Measurements from ENCODE around the gene NR4A1.

Gene NR4A1

GRCh38 chr12:52042706-52043385 is 8.4 kb upstream of the NR4A1 start:
- DNase-seq, result no peak

- DNase-seq, result no peak
Measured at GRCh38 chr12:52043386-52044212, 7.6 kb upstream of the NR4A1 start.

- no peak for DNase-seq
Measured at GRCh38 chr12:52044292-52044983, 6.8 kb upstream of the NR4A1 start.

GRCh38 chr12:52045794-52046199 is 5.4 kb upstream of the NR4A1 start:
- no peak for DNase-seq

GRCh38 chr12:52046859-52047258 is 4.4 kb upstream of the NR4A1 start:
- DNase-seq, result no peak

GRCh38 chr12:52049286-52049685 is 2.0 kb upstream of the NR4A1 start:
- DNase-seq, result no peak

GRCh38 chr12:52049688-52050087 is 1.6 kb upstream of the NR4A1 start:
- no peak for DNase-seq

GRCh38 chr12:52050116-52050757 is 1.0 kb upstream of the NR4A1 start:
- peak in 3 of 6 experiments; percentile 44 to 57 (median 48) for DNase-seq

GRCh38 chr12:52052468-52053186 is 1.4 kb downstream of the NR4A1 start:
- DNase-seq, result peak in 5 of 6 experiments; percentile 28 to 65 (median 39)

GRCh38 chr12:52053536-52054209 is 2.4 kb downstream of the NR4A1 start:
- no peak for DNase-seq

GRCh38 chr12:52054231-52054832 is 3.1 kb downstream of the NR4A1 start:
- DNase-seq, result no peak

GRCh38 chr12:52054833-52055730 is 3.8 kb downstream of the NR4A1 start:
- DNase-seq, result no peak

GRCh38 chr12:52055731-52056711 is 4.8 kb downstream of the NR4A1 start:
- peak in 1 of 6 experiments; percentile 29 for DNase-seq

- DNase-seq, result no peak
Measured at GRCh38 chr12:52056801-52057637, 5.8 kb downstream of the NR4A1 start.

GRCh38 chr12:52057638-52058576 is 6.7 kb downstream of the NR4A1 start:
- DNase-seq, result no peak

- DNase-seq, result peak in 1 of 6 experiments; percentile 17
Measured at GRCh38 chr12:52058631-52059361, 7.6 kb downstream of the NR4A1 start.
